ENCODE data around the gene SRMS. TPM values are rescaled to one million over a fixed set of nuclear protein-coding genes. Genes with fewer than 3 reads are reported as not detected.

Gene SRMS
- total RNA-seq, 2 donors from 2014 or later = not detected

- H3K27me3 ChIP-seq (replicated peaks; ENCODE audit: insufficient read depth) = no peaks in the 10 kb centered on the region
- no peak overlapping the region for H3K27ac ChIP-seq
Observed at GRCh38 chr20:63540417-63541186, 6.9 kb downstream of the SRMS start.

DNA sequence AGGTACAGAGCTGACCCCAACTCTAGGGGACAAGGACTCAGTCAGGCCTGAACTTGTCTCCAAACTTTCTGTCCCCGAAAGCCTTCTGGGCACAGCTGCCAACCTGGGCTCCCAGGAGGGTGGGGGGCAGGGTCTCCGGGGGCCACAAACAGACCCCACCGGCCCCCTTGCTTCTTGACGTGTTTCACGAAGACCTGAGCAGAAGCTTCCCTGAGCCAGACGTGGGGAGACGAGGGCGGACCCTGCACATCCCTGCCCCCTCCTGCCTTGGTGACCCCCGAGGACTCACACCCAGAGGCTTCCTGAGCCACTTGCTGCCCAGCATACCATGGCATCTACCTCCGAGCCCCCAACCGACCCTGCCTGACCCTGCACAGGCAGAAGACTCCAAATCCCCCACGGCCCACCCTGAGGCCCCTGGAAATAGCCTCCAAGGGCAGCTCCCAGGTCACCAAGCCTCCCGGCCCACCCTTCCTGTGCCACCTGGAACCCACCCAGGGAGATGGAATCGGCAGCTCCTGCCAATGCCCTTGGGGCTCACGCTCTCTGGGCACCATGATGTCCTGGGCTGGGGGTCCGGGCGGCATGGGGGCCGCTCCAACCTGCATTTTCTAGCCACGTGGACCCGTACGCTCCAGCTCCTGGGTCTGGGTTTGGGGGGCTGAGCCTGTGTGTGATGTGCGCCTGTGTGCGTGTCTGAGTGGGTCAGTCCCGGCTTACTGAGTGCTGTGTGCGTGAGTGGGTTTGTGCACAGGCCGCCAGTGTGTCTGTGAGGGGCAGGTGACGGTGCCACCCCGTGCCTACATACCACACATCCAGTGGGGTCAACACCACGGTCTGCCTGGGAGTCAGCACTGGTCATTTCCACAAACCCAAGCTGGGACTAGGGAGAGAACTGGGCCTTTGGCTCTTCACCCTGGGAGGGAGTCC lies 7.8 kb downstream of the SRMS start:
- no peaks in the 10 kb centered on the region for H3K36me3 ChIP-seq
- no peaks in the 10 kb centered on the region for H3K27me3 ChIP-seq (replicated peaks; ENCODE audit: insufficient read depth)
- no peak for DNase-seq (ENCODE audit: low spot score)
- H3K4me3 ChIP-seq = no peak overlapping the region
- TF ChIP-seq, protein P1, sequence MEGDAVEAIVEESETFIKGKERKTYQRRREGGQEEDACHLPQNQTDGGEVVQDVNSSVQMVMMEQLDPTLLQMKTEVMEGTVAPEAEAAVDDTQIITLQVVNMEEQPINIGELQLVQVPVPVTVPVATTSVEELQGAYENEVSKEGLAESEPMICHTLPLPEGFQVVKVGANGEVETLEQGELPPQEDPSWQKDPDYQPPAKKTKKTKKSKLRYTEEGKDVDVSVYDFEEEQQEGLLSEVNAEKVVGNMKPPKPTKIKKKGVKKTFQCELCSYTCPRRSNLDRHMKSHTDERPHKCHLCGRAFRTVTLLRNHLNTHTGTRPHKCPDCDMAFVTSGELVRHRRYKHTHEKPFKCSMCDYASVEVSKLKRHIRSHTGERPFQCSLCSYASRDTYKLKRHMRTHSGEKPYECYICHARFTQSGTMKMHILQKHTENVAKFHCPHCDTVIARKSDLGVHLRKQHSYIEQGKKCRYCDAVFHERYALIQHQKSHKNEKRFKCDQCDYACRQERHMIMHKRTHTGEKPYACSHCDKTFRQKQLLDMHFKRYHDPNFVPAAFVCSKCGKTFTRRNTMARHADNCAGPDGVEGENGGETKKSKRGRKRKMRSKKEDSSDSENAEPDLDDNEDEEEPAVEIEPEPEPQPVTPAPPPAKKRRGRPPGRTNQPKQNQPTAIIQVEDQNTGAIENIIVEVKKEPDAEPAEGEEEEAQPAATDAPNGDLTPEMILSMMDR (IDR thresholded peaks at IDR 0.05) = no peak
- no peak overlapping the region for H3K27ac ChIP-seq
- H3K9me3 ChIP-seq = no peaks in the 10 kb centered on the region
- ATAC-seq (ENCODE audit: insufficient number of reproducible peaks, low FRiP score, low read depth) = no peak
- H3K4me1 ChIP-seq (ENCODE audit: control insufficient read depth in 1 of 2, low read depth in 2 of 2) = peaks cover 0 to 5% of the 10 kb centered on the region in 2 donors

More at GRCh38 chr20:63540417-63541186, 6.9 kb downstream of the SRMS start:
- no peak overlapping the region for H3K4me3 ChIP-seq
- DNase-seq (ENCODE audit: low spot score) (no peak), ATAC-seq (ENCODE audit: insufficient number of reproducible peaks, low FRiP score, low read depth) (no peak)
- H3K36me3 ChIP-seq = no peaks in the 10 kb centered on the region
- peaks cover 0 to 5% of the 10 kb centered on the region in 2 donors for H3K4me1 ChIP-seq (ENCODE audit: control insufficient read depth in 1 of 2, low read depth in 2 of 2)
- TF ChIP-seq, protein P1 (IDR thresholded peaks at IDR 0.05) = no peak
- H3K9me3 ChIP-seq = no peaks in the 10 kb centered on the region

DNA sequence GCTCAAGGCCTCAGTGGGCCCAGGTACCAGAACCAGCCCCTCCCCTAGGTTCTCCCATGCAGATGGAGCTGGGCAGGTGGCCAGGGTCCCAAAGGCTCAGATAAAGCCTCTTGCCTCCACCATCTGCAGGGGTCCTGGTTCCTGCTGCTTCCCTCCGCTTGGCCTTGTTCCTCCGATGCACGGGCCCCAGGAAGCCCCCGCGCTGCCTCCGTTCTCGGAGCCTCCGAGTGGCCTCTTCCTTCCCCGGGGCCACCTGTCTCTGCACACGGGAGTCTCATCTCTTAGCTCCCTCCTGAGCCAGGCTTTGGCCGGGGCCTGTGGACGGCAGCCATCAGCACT lies 8.5 kb downstream of the SRMS start:
- no peak for ATAC-seq (ENCODE audit: insufficient number of reproducible peaks, low FRiP score, low read depth)
- DNase-seq (ENCODE audit: low spot score) = no peak
- H3K36me3 ChIP-seq = no peaks in the 10 kb centered on the region
- no peaks in the 10 kb centered on the region for H3K9me3 ChIP-seq
- no peak overlapping the region for H3K4me3 ChIP-seq
- H3K4me1 ChIP-seq (ENCODE audit: control insufficient read depth in 1 of 2, low read depth in 2 of 2) = peaks cover 0 to 5% of the 10 kb centered on the region in 2 donors
- TF ChIP-seq, protein P1 (IDR thresholded peaks at IDR 0.05) = no peak
- H3K27ac ChIP-seq = no peak overlapping the region
- no peaks in the 10 kb centered on the region for H3K27me3 ChIP-seq (replicated peaks; ENCODE audit: insufficient read depth)

GRCh38 chr20:63538204-63539091 lies 9.1 kb downstream of the SRMS start:
- H3K4me1 ChIP-seq (ENCODE audit: control insufficient read depth in 1 of 2, low read depth in 2 of 2) = peaks cover 0 to 5% of the 10 kb centered on the region in 2 donors
- H3K27me3 ChIP-seq (replicated peaks; ENCODE audit: insufficient read depth) = no peaks in the 10 kb centered on the region
- DNase-seq (ENCODE audit: low spot score) (no peak), ATAC-seq (ENCODE audit: insufficient number of reproducible peaks, low FRiP score, low read depth) (peak; percentile 5)
- H3K4me3 ChIP-seq = peak overlapping the region; percentile 65
- H3K36me3 ChIP-seq = no peaks in the 10 kb centered on the region
- no peak overlapping the region for H3K27ac ChIP-seq
- TF ChIP-seq, protein P1 (IDR thresholded peaks at IDR 0.05) = no peak
- no peaks in the 10 kb centered on the region for H3K9me3 ChIP-seq

Measured in thoracic aorta (tissue), 2 donors.